ENCODE results near the gene STBD1. TPM values are rescaled to one million over a fixed set of nuclear protein-coding genes. Genes with fewer than 3 reads are reported as not detected.
"Not testable (repeated sequence)": the region's sequence is repeated elsewhere in the genome, so short reads cannot be mapped to it uniquely, and the experiment has no call there.

Gene STBD1
- 4.0 and 6.2 TPM in 2 replicates for total RNA-seq (2014; rRNA removed; shearing (Covaris generic))

- DNase-seq (ENCODE audit: low read depth) = peak; percentile 76
Observed at GRCh38 chr4:76305971-76306881, at the start of gene STBD1. Gene STBD1, plus strand, starts transcription at chr4:76306733. Its CDS starts 37 bp downstream, at chr4:76306770.

- DNase-seq (ENCODE audit: low read depth) = no peak
Observed at GRCh38 chr4:76256968-76257367, 49.6 kb upstream of the STBD1 start.

- DNase-seq (ENCODE audit: low read depth) = no peak
Observed at GRCh38 chr4:76257824-76258223, 48.7 kb upstream of the STBD1 start.

DNA sequence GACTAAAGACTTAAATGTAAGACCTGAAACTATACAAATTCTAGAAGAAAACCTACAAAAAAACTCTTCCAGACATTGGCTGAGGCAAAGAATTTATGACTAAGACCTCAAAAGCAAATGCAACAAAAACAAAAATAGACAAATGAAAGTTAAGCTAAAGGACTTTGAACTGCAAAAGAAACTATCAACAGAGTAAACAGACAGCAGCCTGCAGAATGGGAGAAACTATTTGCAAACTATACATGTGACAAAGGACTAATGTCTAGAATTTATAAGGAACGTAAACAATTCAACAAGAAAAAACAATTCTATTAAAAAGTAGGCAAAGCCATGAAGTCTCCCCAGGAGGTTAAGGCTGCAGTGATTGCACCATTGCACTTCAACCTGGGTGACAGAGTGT, 46.0 kb upstream of the STBD1 start:
- no peak for DNase-seq (ENCODE audit: low read depth)

DNA sequence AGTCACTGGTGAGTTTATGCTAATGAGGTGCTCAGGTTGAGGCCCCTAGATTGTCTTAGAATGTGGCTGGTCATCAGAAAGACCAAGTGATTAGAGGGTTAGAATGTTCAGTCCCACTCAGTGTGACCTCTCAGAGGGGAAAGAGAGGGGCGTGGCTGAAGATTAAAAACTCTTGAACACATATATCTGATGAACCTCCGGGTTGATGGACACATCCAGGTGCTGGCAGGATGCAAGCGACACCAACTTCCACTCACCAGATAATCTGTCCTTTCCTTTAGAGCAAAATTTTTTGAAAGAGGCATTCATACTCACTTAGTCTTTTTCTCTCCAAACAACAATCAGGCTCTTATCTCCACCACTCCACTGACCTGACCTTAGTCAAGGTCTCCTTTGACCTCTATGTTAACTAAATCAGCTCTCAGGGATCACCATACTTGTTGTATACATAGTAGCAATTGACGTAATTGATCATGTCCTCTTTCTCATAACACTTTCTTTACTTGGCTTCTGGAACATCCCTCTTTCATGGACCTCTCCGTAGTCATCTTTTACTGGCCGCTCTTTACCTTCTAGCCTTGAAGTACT, 40.8 kb upstream of the STBD1 start:
- no peak for DNase-seq (ENCODE audit: low read depth)

- DNase-seq (ENCODE audit: low read depth) = no peak
Observed at GRCh38 chr4:76266627-76267026, 39.9 kb upstream of the STBD1 start.

DNA sequence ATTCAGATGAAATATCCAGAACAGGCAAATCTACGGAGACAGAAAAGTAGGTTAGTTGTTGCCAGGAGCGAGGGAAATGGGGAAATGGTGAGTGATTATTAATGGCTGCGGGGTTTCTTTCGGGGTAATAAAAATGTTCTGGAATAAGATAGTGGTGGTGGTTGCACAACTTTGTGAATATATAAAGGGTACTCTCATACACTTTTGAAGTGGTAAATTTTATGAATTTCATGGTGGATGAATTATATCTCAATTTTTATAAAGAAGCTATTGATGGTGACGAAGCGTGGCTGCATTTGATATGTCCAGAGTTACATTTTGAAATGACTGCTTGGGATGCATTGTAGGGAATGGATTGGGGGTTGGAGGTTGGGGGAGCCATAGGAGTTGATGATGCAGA, 38.7 kb upstream of the STBD1 start:
- DNase-seq (ENCODE audit: low read depth) = no peak

GRCh38 chr4:76270244-76271175, 36.0 kb upstream of the STBD1 start:
- DNase-seq (ENCODE audit: low read depth) = no peak

GRCh38 chr4:76271248-76271647, 35.3 kb upstream of the STBD1 start:
- DNase-seq (ENCODE audit: low read depth) = no peak

GRCh38 chr4:76272073-76272472, 34.5 kb upstream of the STBD1 start:
- no peak for DNase-seq (ENCODE audit: low read depth)

DNA sequence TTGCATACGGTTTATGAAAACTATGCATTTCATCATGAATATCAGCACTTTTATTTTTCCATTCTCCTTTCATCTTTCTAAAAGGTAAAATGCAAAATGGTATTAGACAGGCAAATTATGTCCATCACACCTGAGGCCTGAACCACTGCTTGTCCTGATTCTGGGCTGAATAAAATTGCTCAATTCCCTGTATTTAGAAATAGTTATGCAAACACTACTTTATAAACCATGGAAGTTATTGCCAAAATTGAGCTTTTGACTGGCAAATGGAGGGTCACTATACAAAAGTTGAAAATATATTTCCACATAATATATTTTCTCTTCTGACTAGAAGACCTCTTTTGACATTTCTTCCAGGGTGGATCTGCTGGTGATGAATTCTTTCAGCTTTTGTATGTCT, 34.0 kb upstream of the STBD1 start:
- DNase-seq (ENCODE audit: low read depth) = no peak

DNA sequence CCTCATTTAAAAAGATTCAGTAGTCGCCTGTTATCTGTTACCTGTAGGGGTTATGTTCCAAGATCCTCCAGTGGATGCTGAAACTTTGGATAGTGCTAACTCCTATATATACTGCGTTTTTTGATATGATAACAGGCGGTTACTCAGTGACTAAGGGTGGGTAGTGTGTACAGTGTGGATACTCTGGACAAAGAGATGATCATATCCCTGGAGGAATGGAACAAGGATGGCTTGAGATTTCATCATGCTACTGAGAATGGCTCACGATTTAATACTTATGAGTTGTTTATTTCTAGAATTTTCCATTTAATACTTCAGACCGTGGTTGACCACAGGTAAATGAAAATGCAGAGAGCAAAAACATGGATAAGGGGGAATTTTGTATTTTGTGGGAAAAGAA, 33.5 kb upstream of the STBD1 start:
- DNase-seq (ENCODE audit: low read depth) = no peak

- no peak for DNase-seq (ENCODE audit: low read depth)
Observed at GRCh38 chr4:76275486-76276124, 30.9 kb upstream of the STBD1 start.

DNA sequence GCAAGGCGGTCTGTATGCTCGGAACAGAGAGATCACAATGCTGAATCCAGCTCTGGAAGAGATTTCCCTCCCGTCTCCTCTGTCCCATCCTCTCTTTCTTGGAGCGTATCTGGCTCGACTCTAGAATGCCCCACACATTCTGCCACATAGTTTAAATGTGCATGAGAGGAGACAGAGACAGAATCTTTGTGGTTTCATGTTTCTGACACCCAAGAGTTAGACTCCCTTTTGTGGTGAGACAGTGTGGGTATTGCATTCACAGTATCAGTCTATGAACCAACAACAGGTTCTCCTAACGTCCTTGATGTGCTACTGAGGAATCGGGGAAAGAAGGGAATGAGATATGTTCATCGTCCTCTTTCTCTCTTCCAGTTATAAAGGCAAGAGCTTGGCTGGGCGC, 29.7 kb upstream of the STBD1 start:
- no peak for DNase-seq (ENCODE audit: low read depth)

GRCh38 chr4:76277667-76278066, 28.9 kb upstream of the STBD1 start:
- no peak for DNase-seq (ENCODE audit: low read depth)

DNA sequence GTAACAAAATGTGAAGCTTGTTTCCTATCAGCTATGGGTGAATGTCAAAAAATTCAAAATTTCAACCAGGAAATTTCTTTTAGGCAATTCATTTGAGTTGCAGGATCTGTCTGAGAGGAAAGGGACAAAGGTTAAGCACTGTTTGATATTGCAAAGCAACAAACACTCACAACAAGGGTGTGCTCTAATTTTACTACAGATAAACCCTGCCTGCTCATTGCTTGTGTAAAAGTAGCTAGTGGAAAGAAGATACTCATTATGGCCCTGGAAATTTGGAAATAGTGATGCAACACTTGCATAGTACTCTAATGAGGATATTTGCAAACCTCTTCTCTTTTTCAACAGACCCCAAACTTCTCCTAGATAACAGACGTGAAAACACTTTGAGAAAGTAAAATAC, 27.9 kb upstream of the STBD1 start:
- DNase-seq (ENCODE audit: low read depth) = no peak

DNA sequence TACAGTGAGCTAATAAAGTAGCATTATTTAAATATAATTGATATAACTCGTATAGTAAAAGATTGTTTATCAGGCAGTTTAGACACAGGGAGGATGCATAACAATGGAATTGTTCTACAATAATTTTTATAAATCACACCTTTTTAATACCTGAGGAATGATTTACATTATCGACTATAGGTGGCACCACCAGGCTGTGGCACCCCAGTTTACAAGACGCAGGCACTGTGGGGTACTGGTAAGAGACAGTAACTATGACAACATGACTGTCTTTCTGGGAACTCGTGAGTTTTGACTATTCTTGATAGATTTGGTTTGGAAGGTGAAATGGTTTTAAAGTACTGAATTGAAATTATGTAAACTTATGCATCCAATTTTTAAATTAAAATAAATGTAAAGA, 27.1 kb upstream of the STBD1 start:
- peak; percentile 11 for DNase-seq (ENCODE audit: low read depth)

GRCh38 chr4:76280488-76281441, 25.8 kb upstream of the STBD1 start:
- DNase-seq (ENCODE audit: low read depth) = no peak

GRCh38 chr4:76281594-76281993, 24.9 kb upstream of the STBD1 start:
- DNase-seq (ENCODE audit: low read depth) = not testable (repeated sequence)

DNA sequence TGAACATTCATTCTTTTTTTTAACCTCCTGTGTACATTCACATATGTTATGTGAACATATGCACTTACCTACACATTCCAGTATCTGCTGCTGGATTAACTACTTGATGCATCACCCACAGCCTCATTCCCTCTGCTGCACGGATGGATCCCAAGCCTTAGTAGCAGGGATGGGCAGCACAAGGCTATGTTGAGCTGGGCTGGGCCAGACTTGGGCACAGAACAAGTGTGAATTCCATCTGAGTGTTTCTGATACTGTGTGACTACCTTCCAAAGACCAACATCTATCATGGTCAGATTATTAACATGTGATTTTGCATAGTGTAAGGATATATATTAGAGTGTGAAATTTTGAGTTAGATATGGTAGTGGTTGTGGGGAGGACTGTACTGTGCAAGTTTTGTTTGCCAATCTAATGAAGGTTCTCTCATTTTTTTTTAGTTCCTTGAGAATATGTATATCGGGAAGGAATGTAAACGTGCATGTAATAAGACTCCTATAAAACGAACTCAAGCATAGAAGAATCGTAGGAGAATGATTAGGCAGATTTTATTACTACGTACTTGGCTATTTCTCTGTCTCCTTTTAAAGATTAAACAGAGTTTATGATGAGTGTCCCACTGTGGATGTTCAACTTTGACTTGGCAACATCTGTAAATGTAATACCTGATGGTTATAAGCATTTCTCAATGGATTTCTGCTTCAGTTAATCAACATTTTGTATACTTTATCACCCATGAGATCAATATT, 23.4 kb upstream of the STBD1 start:
- DNase-seq (ENCODE audit: low read depth) = no peak

Measured in M059J (cell line).